HepG2 (cell line): ENCODE data around the gene ZNF444. TPM values are rescaled to one million over a fixed set of nuclear protein-coding genes. Genes with fewer than 3 reads are reported as not detected.
"Not testable (repeated sequence)": the region's sequence is repeated elsewhere in the genome, so short reads cannot be mapped to it uniquely, and the experiment has no call there.

Experiments
- ATAC-seq: fragments of 200-7000 bp; cut with Tn5 transposase; 3 replicates; pipeline ENCODE4 v1.9.1; 2020; ENCODE audit warnings: mild to moderate bottlenecking, moderate library complexity
- BruUV-seq: library from RNA; stranded (reverse); fragments of 400-500 nt; replicated peaks from 2 replicates; lab custom pipeline; 2021; lab: Mats Ljungman, UMichigan
- CTCF ChIA-PET: fragments of 300-600 bp; formaldehyde crosslinking; extraction: SDS; loops from one replicate; lab custom pipeline; 2021; ENCODE audit warnings: low total read pairs, inconsistent platforms, low intra/inter-chr PET ratio; lab: Yijun Ruan, JAX
- POLR2A ChIA-PET: fragments of 350-600 bp; sonication (Branson Sonifier 250); formaldehyde crosslinking; loops from one replicate; lab custom pipeline; 2020; ENCODE audit warnings: antibody characterized with exemption, inconsistent platforms; lab: Yijun Ruan, JAX
- DNase-seq: peaks from one replicate; pipeline ENCODE4 v3.0.0-alpha.2; 2015; ENCODE audit warnings: low spot score
- FAIRE-seq: peaks from 3 replicates; lab custom pipeline; 2011; peaks lifted over from hg19 to GRCh38; lab: Jason Lieb, UNC
- H2AFZ ChIP-seq: one replicate; pipeline ENCODE4 v1.6.1; 2011; ENCODE audit warnings: low read length, inconsistent platforms
- H3K27ac ChIP-seq: fragments of 300-600 bp; 3 replicates; pipeline ENCODE4 v1.8.0; 2011; ENCODE audit warnings: mixed run types, mild to moderate bottlenecking, mixed read lengths, low read length, inconsistent platforms; ENCODE audit not compliant: insufficient read depth; ENCODE audit errors: extremely low read length
- H3K27me3 ChIP-seq, 2 experiments: fragments of 200-600 bp in 1 of 2; 2 replicates in 1 of 2; 3 replicates in 1 of 2; pipeline versions ENCODE4 v1.6.0 to v1.8.0; 2011; ENCODE audit warnings: low read length in 2 of 2, mild to moderate bottlenecking in 2 of 2, moderate library complexity in 2 of 2, inconsistent platforms in 1 of 2; ENCODE audit not compliant: insufficient read depth in 2 of 2, control insufficient read depth in 1 of 2
- H3K36me3 ChIP-seq, 2 experiments: fragments of 200-600 bp in 1 of 2; replicated peaks in 1 of 2; 2 replicates in 1 of 2; 3 replicates in 1 of 2; pipeline versions ENCODE4 v1.5.1 to v1.8.0; 2011; ENCODE audit warnings: low read length in 2 of 2, inconsistent platforms in 1 of 2; ENCODE audit not compliant: insufficient read depth in 2 of 2, control insufficient read depth in 1 of 2
- H3K4me1 ChIP-seq: 2 replicates; pipeline ENCODE4 v1.5.1; 2012; ENCODE audit warnings: low read length, inconsistent platforms; ENCODE audit not compliant: insufficient read depth
- H3K4me2 ChIP-seq: 2 replicates; pipeline ENCODE4 v1.6.0; 2011; ENCODE audit warnings: low read depth, low read length, inconsistent platforms
- H3K4me3 ChIP-seq, 3 experiments: fragments of 200-600 bp in 1 of 3; sonication (generic), shearing (Covaris generic) in 1 of 3; replicated peaks in 1 of 3; 2 replicates each; pipeline ENCODE4 v1.5.1; 2011 to 2016; ENCODE audit warnings: low read length in 3 of 3, inconsistent platforms in 2 of 3, low read depth in 2 of 3, mild to moderate bottlenecking in 2 of 3, control low read depth in 1 of 3, mixed read lengths in 1 of 3; ENCODE audit not compliant: insufficient read depth in 1 of 3
- H3K79me2 ChIP-seq: one replicate; pipeline ENCODE4 v1.6.1; 2011; ENCODE audit warnings: low read length, inconsistent platforms; ENCODE audit not compliant: insufficient read depth
- H3K9ac ChIP-seq: 2 replicates; pipeline ENCODE4 v1.6.0; 2011; ENCODE audit warnings: mild to moderate bottlenecking, low read depth, low read length, inconsistent platforms; ENCODE audit not compliant: insufficient read depth
- H3K9me3 ChIP-seq: 2 replicates; pipeline ENCODE4 v1.5.1; 2012; ENCODE audit warnings: mild to moderate bottlenecking, low read length
- H4K20me1 ChIP-seq: 2 replicates; pipeline ENCODE4 v1.6.0; 2011; ENCODE audit warnings: inconsistent platforms, mild to moderate bottlenecking, low read length, moderate library complexity; ENCODE audit not compliant: insufficient read depth
- AGO2 ChIP-seq: fragments of 200-400 bp; formaldehyde crosslinking; optimal IDR thresholded peaks from 2 replicates; pipeline ENCODE3; 2017; ENCODE audit warnings: mild to moderate bottlenecking, low read depth, low read length, moderate library complexity
- WGBS: methylation state at CpG from one replicate; pipeline ENCODE4 v1.1.6; 2017; ENCODE audit warnings: low lambda C conversion rate; 5-methylcytosine and 5-hydroxymethylcytosine counted together
- in situ Hi-C: cut with HindIII; loops from 2 replicates; pipeline ENCODE4 v1.10.0; 2017; ENCODE audit warnings: low pct_unique_long_range_greater_than_20kb; ENCODE audit not compliant: extremely low pct_ligation_motif_present
- intact Hi-C: fragments of 100-400 bp; cut with micrococcal nuclease; formaldehyde crosslinking; loops from one replicate; pipeline ENCODE4 v1.10.0; 2022; ENCODE audit not compliant: unreplicated experiment
- polyA plus RNA-seq, 8 experiments: library from polyadenylated mRNA; depleted of rRNA in 3 of 8; stranded (reverse) in 7 of 8; unstranded in 1 of 8; fragments of >200 nt; fragmentation: Illumina TruSeq in 4 of 8; extraction: Trizol in 4 of 8; gene quantifications; 2 replicates each; pipeline versions ENCODE4 v1.2.1 to v1.2.3, GENCODE V29; 2011 to 2016; ENCODE audit warnings: low read depth in 4 of 8, missing spikeins in 1 of 8, mixed read lengths in 1 of 8; ENCODE audit not compliant: insufficient read depth in 1 of 8
- total RNA-seq, 5 experiments: library from RNA; depleted of rRNA; stranded (reverse); fragments of >200 nt; fragmentation: Illumina TruSeq; extraction: Trizol; gene quantifications; 2 replicates each; pipeline ENCODE4 v1.2.3, GENCODE V29; 2016; ENCODE audit warnings: low read depth in 1 of 5
- TF ChIP-seq, protein P1 (sequence below): sonication (generic); formaldehyde crosslinking; IDR thresholded peaks from 2 replicates; pipeline ENCODE4 v1.8.1; 2022; ENCODE audit warnings: low read depth, mild to moderate bottlenecking, missing genetic modification reagents

ZNF444 gene
- total and polyA plus RNA-seq, 2 of the 13 experiments (the other 11 are each of a cell fraction or from before 2014, with no cell fraction given) = 27.4 to 30.3 TPM

DNA sequence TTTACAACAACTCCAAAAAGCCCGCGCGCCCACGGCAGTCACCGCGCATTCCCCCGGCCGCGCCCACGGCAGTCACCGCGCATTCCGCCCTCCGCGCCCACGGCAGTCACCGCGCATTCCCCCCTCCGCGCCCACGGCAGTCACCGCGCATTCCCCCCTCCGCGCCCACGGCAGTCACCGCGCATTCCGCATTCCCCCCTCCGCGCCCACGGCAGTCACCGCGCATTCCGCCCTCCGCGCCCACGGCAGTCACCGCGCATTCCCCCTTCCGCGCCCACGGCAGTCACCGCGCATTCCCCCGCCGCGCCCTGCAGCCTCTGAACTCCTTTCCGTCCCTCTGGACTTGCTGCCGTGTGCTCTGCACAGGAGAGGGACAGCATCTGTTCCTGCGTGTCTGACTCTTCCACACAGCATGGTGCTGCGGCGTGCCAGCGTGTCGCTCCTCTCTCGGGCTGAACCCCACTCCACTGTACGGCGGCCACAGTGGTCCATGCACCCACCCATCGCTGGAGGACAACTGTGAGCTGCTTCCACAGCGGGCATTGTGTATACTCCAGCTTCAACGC is 35.2 kb upstream of the ZNF444 start:
- H4K20me1 ChIP-seq = peaks cover 72% of the 10 kb centered on the region
- POLR2A ChIA-PET = interaction anchor here (1.9 kb wide), 1 partner anchor 37 kb away, joined by 14 read pairs; no protein-coding TSS in a partner anchor

More for the DNA sequence above, 35.2 kb upstream of the ZNF444 start:
- ATAC-seq, H3K27me3 ChIP-seq, H3K9ac ChIP-seq, H3K9me3 ChIP-seq, BruUV-seq, FAIRE-seq, in situ Hi-C loops, H2AFZ ChIP-seq, DNase-seq: not testable (repeated sequence)
- Histone ChIP-seq H3K36me3 (peaks cover 19 to 36% of the 10 kb centered on the region in 2 experiments), H3K4me2 (peak overlapping the region; percentile 33; the same call in 1 of the 2 replicates), H3K4me1 (peaks cover 51% of the 10 kb centered on the region), H3K27ac (peak overlapping the region; percentile 53), H3K79me2 (peaks cover 79% of the 10 kb centered on the region), H3K4me3 (peak overlapping the region in 1 of 3 experiments; percentile 25; a peak in 1 of 6 replicates)
- 97% methylated on average over 61 of the region's 61 CpGs for whole genome bisulfite sequencing
- intact Hi-C loops = loop anchor here (1.0 to 2.0 kb wide), 3 partner anchors 13 to 66 kb away; no protein-coding TSS in a partner anchor
- CTCF ChIA-PET = interaction anchor here (0.7 to 1.4 kb wide), 5 partner anchors 15 to 147 kb away, joined by 3 to 23 read pairs (median 4); partner anchors contain the start of gene ZNF787
- peak; percentile 80 for TF ChIP-seq AGO2
- TF ChIP-seq, protein P1, sequence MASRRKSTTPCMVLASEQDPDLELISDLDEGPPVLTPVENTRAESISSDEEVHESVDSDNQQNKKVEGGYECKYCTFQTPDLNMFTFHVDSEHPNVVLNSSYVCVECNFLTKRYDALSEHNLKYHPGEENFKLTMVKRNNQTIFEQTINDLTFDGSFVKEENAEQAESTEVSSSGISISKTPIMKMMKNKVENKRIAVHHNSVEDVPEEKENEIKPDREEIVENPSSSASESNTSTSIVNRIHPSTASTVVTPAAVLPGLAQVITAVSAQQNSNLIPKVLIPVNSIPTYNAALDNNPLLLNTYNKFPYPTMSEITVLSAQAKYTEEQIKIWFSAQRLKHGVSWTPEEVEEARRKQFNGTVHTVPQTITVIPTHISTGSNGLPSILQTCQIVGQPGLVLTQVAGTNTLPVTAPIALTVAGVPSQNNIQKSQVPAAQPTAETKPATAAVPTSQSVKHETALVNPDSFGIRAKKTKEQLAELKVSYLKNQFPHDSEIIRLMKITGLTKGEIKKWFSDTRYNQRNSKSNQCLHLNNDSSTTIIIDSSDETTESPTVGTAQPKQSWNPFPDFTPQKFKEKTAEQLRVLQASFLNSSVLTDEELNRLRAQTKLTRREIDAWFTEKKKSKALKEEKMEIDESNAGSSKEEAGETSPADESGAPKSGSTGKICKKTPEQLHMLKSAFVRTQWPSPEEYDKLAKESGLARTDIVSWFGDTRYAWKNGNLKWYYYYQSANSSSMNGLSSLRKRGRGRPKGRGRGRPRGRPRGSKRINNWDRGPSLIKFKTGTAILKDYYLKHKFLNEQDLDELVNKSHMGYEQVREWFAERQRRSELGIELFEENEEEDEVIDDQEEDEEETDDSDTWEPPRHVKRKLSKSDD = 0 out of 2 replicates have a peak, but pooled peaks have one; percentile 19
